Peyer's patch (tissue), 4 donors: Measurements from ENCODE around the gene PKP3.

Experiments
- CTCF ChIP-seq, 6 experiments: fragments of 450-650 bp in 4 of 6; fragments of 200-600 bp in 2 of 6; sonication (generic) in 1 of 6; IDR thresholded peaks; one replicate each; pipeline ENCODE4 v1.5.1; 2017 to 2019; ENCODE audit warnings: antibody characterized with exemption in 6 of 6, mild to moderate bottlenecking in 3 of 6, moderate library complexity in 1 of 6
- POLR2A ChIP-seq, 2 donors: fragments of 450-650 bp; IDR thresholded peaks; one replicate each; pipeline ENCODE4 v1.5.1; 2017; ENCODE audit warnings: antibody characterized with exemption in 2 of 2, mild to moderate bottlenecking in 2 of 2, moderate library complexity in 2 of 2

DNA sequence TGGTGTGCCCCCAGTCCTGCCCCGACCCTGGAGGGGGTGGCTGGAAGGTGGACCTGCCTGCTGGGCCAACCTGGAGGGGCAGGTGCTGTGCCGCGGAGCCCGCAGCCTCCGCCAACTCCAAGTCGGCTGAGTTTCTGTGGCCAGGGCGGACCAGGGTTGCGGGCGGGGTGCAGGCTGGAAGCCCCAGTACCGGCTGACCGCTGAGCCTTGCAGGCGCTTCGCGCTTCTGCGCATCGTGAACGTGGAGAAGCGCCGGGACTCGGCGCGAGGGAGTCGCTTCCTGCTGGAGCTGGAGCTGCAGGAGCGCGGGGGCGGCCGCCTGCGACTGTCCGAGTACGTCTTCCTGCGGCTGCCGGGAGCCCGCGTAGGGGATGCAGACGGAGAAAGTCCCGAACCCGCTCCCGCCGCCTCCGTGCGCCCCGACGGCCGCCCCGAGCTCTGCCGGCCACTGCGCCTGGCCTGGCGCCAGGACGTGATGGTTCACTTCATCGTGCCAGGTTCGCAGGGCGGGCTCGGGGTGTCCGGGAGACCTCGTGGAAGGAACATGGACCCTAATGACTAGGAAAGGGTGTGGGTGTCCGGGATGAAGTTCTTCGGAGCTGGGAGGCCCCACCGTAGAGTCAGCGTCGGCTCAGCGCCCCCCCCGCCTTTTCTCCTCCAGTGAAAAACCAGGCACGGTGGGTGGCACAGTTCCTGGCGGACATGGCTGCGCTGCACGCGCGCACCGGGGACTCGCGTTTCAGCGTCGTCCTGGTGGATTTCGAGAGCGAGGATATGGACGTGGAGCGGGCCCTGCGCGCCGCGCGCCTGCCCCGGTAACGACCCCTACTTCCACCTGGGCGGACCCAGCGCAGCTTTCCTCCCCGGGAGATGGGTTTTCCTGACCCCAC is 14.6 kb upstream of the PKP3 start:
- TF ChIP-seq POLR2A (IDR thresholded peaks at IDR 0.05) (no peak), CTCF (IDR thresholded peaks at IDR 0.05) (no peak)
